T-helper 2 cell treated with Interferon-gamma antibody and Interleukin-4, amounts not matched to agents 100 ng/mL and 5 ng/mL, for 36 hours (primary cell): ENCODE results near the gene C1QTNF5. TPM values are rescaled to one million over a fixed set of nuclear protein-coding genes. Genes with fewer than 3 reads are reported as not detected.
"Not testable (repeated sequence)": the region's sequence is repeated elsewhere in the genome, so short reads cannot be mapped to it uniquely, and the experiment has no call there.

ENCODE experiments used
- intact Hi-C: fragments of 100-400 bp; cut with micrococcal nuclease; formaldehyde crosslinking; loops from one replicate; pipeline ENCODE4 v1.15.1; 2023
- total RNA-seq: library from RNA; stranded (reverse); gene quantifications from 2 replicates; pipeline ENCODE4 v1.2.3, GENCODE V29; 2022

The C1QTNF5 gene
- total RNA-seq, result not detected in 2 replicates

GRCh38 chr11:119340335-119341221 is at the start of gene C1QTNF5:
TSS of gene C1QTNF5 (minus strand) at chr11:119340883. CDS start at chr11:119340397, 486 bp downstream.
- intact Hi-C loops, result no loop called here

GRCh38 chr11:119389611-119390254 is 49.0 kb upstream of the C1QTNF5 start:
- intact Hi-C loops, result no loop called here

GRCh38 chr11:119388103-119388502 is 47.4 kb upstream of the C1QTNF5 start:
- intact Hi-C loops, result no loop called here

- intact Hi-C loops, result no loop called here
These were observed 43.6 kb upstream of the C1QTNF5 start for GRCh38 chr11:119384332-119384731.

GRCh38 chr11:119382513-119382912 is 41.8 kb upstream of the C1QTNF5 start:
- intact Hi-C loops, result not testable (repeated sequence)

- intact Hi-C loops, result no loop called here
These were observed 41.4 kb upstream of the C1QTNF5 start for GRCh38 chr11:119382101-119382500.

- intact Hi-C loops, result loop anchor here (1.0 to 2.0 kb wide), 4 partner anchors 17 to 175 kb away; partner anchors contain the start of genes CBL and RNF26
These were observed 40.7 kb upstream of the C1QTNF5 start, which contains the start of gene USP2 for GRCh38 chr11:119381181-119381988. TSS of gene USP2 (minus strand) at chr11:119381690. CDS start at chr11:119373480, 8,210 bp downstream.

- intact Hi-C loops, result loop anchor here (1.0 to 2.0 kb wide), 4 partner anchors 17 to 174 kb away; partner anchors contain the start of genes CBL and RNF26
These were observed 40.1 kb upstream of the C1QTNF5 start for GRCh38 chr11:119380827-119381180.

- intact Hi-C loops, result loop anchor here (2.0 kb wide), 1 partner anchor 173 kb away; the partner anchor contains the start of gene CBL
These were observed 39.6 kb upstream of the C1QTNF5 start for GRCh38 chr11:119380160-119380826.

GRCh38 chr11:119378851-119379465 is 38.3 kb upstream of the C1QTNF5 start:
- intact Hi-C loops, result no loop called here

- intact Hi-C loops, result no loop called here
These were observed 37.4 kb upstream of the C1QTNF5 start for GRCh38 chr11:119377961-119378667.

- intact Hi-C loops, result no loop called here
These were observed 36.6 kb upstream of the C1QTNF5 start for GRCh38 chr11:119377112-119377901.

GRCh38 chr11:119376197-119376847 is 35.6 kb upstream of the C1QTNF5 start:
- intact Hi-C loops, result no loop called here

GRCh38 chr11:119375337-119376196 is 34.9 kb upstream of the C1QTNF5 start:
- intact Hi-C loops, result no loop called here

GRCh38 chr11:119374632-119375336 is 34.1 kb upstream of the C1QTNF5 start:
- intact Hi-C loops, result no loop called here

- intact Hi-C loops, result no loop called here
These were observed 33.4 kb upstream of the C1QTNF5 start for GRCh38 chr11:119373921-119374631.
